Measurements from ENCODE around the gene SHFL.

GRCh38 chr19:10105509-10106099, 19.5 kb downstream of the SHFL start:
- TF ChIP-seq CTCF (IDR thresholded peaks at IDR 0.05; ENCODE audit: poor library complexity, severe bottlenecking) (no peak), EP300 (conservative IDR thresholded peaks at IDR 0.05; ENCODE audit: poor library complexity, severe bottlenecking) (no peak), POLR2AphosphoS5 (IDR thresholded peaks at IDR 0.05) (no peak), EZH2 (IDR thresholded peaks at IDR 0.05; ENCODE audit: borderline replicate concordance, insufficient read depth, low read length, poor library complexity, severe bottlenecking) (no peak), SMC3 (conservative IDR thresholded peaks at IDR 0.05; ENCODE audit: poor library complexity) (no peak), TAF1 (IDR thresholded peaks at IDR 0.05; ENCODE audit: low read depth) (no peak)

Data from neural cell (in vitro differentiated cells).